HG02870 (cell line): ENCODE results near the gene STMN1.
"Not testable (repeated sequence)": the region's sequence is repeated elsewhere in the genome, so short reads cannot be mapped to it uniquely, and the experiment has no call there.

ENCODE experiments used
- ATAC-seq: cut with Tn5 transposase; IDR thresholded peaks from one replicate; pipeline ENCODE4 v1.9.1; 2021; ENCODE audit warnings: mild to moderate bottlenecking, moderate library complexity; ENCODE audit not compliant: unreplicated experiment

Gene STMN1

DNA sequence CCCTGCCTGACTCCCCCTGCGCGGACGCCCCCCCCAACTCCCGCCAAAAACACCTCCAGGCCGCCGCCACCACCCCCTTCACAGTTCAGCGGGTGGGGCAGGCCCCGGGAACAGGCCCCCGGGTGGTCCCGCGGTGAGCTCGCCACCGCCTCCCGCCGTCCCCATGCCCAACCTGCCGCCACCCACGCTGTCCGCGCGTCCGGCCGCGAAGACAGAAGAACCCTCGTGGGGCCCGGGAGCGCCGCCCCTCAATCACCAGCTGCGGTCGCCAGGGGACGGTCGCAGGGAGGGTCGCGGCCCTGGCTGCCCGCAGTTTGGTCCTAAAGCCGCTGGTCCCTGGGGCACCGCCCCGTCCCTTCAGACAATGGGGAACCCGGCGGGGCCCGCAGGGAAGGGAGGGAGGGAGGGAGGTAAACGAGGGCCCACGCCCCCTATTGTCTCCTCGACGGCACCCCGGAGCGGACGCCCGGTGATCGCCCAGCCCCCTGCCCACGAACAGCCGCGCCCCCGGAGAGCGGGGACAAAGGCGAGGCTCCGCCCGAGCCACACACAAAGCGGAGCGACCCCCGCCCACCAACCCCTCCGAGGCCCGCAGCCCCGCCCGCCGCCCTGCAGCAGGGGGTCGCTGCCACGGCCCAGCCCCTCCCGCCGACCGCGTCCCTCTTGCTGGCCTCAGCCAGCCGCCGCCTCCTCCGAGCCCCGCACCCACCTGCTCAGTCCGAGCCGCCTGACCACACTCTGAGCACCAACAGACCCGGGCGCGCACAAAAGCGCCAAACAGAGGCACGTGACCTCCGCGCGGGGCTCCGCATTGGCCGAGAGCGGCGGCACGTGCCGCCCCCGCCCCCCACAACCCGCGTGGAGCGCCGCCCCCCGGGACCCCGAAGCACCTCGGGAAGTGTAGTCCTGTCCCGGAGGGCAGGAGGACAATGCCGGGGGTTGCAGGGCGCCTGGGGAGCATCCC is at the start of gene STMN1:
Gene STMN1 (minus strand): TSS at position 740 of the 964 bp plus-strand sequence. CDS start 1,743 bp downstream, outside the sequence.
- ATAC-seq, result peak; percentile 57

DNA sequence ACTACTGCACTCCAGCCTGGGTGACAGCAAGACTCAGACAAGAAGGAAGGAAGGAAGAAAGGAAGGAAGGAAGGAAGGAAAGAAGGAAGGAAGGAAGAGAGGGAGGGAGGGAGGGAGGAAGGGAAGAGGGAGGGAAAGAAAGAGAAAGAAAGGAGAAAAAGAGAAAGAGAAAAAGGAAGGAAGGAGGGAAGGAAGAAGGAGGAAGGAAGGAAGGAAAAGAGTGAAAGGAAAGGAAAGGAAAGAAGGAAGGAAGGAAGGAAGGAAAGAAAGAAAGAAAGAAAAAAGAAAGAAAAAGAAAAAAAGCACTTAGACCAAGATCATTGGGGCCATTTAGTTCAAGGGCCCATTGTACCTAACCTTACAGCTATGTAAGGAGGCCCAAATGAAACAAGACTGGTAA is 49.3 kb upstream of the STMN1 start:
- no peak for ATAC-seq

DNA sequence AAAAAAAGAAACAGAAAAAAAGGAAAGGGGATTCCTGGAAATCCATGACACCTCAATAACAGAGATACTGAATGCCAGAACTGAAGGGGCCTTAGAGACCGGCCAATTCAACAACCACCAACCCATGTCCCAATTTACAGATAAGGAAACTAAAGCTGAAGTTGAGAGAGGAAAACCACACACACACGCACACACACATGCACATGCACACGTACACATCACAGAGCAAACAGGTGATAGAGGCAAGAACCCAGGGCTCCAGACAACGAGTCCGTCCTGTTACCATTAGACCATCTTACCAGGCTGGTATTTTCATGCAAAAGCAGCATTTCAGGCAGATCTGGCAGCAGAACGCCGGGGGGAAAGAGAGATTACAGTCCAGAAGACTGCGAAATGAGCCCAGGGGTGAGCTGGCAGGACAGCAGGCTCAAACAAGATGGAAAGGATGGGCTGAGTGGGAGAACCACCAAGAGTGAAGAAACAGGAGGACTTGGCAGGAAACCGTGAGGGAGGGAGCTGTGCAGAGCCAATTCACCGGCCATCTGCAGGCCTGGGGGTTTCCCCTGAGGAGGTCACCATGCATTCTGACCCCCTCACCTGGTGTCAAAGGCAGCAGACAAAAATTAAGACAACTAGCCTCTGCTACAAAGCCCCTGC is 48.2 kb upstream of the STMN1 start:
- ATAC-seq, result no peak

DNA sequence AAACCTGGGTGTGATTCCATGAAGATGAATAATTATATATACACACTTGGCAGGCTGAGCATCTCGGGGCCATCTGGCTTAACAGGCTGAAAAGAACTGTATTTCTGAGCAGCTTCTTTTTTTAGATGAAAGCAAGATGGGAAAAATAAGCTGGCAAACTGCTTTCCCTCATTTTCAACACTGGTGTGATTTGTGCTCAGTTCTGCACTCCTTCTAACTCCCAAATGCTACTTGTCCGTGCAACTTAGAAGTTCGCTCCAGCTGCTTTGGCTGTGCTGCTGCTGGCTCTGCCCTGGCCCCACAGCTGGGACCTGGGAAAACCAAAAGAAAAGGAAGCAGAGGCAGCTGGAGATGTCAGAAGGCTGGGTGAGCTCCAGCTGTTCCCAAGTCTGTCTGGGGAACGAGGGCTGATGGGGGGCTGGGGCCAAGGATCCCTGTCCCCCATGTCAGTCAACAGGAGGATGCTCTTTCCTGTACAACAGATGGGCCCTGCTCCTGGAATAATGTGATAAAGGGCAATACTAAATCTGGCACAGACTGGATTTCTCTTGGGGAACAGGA is 46.7 kb upstream of the STMN1 start:
- no peak for ATAC-seq

DNA sequence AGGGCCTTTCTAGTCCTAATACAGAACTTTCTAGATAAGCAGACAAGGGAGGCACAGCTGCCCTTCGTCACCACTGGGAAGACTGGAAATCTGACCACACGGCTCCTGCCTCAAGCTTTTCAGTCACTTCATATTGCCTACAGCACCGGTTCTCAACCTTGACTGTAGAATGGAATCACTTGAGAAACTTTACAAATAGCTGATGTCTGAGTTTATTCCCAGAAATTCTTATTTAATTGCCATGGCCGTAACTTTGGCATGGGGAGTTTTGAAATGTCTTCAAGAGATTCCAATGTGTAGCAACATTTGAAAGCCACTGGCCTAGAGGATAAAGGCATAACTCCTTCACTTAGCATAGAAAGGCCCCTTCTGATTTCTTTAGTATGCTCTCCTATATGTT is 42.4 kb upstream of the STMN1 start:
- ATAC-seq, result no peak

DNA sequence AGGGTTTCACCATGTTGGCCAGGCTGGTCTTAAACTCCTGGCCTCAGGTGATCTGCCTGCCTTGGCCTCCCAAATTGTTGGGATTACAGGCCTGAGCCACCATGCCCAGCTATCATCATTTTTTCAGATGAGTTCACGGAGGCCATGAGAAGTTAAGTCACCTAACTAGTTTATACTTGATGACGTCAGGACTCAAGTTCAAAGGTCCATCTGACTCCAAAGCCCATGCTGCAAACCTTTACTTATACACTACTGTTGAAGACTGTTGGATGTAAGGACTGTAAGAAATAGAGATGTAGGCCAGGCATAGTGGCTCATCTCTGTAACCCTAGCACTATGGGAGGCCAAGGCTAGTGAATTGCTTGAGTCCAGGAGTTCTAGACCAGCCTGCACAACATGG is 40.8 kb upstream of the STMN1 start:
- no peak for ATAC-seq

DNA sequence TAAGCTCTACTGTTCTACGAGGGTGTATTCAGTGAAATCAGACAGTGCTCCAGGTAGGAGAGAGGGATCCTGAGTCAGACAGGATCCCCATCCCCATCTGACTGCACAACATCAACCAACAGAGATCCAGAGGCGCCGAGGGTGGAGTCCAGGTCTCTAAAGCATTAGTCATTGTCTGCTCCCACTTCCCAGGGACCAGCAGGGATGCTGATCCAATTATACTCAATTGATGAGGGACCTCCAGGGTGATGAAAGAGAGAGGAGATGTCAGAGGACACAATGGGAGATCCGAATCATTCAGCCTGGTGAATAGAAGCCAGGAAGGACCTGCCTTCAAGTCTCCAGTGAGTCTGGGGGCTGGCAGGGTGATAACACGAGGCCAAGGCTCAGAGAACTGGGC is 39.5 kb upstream of the STMN1 start:
- ATAC-seq, result no peak

DNA sequence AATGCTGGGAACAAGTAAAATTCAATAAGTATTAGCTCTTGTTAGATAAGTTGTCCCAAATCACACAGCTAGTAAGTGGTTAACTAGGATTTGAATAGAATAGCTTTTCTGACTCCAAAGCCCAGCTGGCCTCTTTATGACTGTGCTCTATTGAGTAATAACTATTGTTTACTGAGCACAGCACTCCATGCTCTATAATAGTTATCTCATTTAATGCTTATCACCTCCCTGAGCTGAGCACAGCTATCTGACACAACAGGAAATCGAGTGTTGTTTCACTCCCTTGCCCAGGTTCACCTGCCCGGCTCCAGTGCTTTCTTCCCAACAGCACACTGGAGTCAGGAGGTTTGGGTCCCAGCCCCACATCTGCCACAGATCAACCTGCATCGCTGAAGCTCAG is 38.8 kb upstream of the STMN1 start:
- ATAC-seq, result no peak

DNA sequence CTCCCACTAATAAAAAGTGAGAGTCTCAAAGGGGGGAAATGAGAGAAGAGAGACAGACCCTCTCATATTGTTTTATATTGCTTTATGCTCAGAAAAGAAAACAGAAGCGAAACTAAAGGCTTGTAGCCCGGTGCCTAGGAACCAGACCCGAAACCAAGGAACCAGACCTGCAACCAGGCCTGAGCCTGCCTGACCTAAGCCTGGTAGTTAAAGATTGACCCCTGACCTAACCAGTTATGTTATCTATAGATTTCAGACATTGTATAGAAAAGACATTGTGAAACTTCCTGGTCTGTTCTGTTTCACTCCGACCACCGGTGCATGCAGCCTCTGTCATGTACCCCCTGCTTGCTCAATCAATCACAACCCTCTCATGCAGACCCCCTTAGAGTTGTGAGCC is 37.3 kb upstream of the STMN1 start:
- not testable (repeated sequence) for ATAC-seq

DNA sequence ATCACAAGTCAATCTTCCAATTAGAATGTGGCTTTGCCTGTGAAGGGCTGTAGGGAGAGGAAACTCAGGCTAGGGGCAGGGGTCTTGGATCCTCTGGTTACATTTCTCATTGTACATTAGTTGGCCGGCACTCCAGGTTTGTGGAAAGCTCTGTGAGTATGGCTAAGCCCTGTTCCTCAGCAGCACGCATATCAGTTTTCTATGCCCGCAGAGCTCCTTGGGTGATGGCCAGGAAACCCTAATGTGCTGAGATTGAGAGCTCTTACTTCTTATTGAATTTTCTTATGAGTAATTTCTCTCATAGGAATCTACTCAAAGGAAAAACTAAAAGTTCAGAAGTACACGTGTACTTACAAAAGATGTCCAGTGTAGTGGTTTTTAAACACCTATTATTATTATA is 30.7 kb upstream of the STMN1 start:
- no peak for ATAC-seq

DNA sequence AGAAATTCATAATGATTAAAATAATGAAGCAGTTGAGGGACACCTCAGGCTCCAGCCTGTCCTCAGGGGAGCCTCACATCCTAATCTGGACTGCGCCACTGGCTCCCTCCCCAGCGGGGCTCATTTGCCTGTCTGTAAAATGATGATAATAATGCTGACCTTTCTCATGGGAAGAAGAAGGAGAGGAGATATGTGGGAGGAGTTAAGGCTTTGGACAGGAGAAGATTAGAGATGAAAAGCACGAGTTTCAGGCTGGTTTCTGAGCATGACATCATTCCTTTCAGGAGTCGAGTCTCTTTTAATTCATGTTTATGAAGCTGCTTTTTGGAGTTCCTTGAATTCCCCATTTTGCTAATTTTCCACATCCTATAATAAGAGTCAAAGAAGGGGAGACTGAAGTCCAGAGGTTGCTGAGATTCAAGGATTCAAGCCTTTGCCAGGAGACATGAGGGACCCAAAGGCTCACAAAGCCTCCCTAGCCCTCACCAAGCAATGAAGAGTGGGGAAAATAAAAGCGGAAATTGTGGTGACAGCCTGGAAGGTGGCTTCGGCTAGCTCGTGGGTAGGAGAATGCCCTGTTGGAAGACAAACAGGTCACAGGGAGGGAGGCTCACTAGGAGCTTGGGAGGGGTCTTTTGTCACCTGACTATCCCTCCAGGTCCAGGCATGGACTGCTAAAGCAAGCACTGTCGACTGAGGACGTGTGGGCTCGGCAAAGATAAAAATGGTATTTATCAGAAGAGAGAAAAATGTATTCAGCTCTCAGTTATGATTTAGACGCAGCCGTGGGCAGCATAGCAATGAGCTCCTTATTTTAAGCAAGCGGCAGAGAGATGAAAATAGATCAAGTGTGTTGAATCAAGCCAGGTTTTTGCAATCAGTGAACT is 27.5 kb upstream of the STMN1 start:
- no peak for ATAC-seq

DNA sequence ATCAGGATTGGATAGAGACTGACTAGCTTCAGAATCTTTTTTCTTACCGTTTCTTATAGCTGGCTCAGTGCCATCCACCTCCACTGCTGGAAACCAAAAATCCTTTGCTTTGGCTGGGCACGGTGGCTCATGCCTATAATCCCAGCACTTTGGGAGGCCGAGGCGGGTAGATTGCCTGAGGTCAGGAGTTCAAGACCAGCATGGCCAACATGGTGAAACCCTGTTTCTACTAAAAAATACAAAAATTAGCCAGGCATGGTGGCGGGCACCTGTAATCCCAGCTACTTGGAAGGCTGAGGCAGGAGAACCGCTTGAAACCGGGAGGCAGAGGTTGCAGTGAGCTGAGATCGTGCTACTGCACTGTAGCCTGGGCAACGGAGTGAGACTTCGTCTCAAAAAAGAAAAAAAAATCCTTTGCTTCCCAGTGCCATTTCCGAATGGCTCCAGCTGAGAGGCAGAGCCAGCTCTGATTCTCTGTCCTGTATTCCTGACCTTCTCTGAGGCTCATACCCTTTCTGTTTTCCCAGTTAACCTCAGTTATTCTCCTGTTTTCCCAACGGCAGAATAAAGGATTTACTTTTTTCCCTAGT is 26.7 kb upstream of the STMN1 start:
- not testable (repeated sequence) for ATAC-seq

DNA sequence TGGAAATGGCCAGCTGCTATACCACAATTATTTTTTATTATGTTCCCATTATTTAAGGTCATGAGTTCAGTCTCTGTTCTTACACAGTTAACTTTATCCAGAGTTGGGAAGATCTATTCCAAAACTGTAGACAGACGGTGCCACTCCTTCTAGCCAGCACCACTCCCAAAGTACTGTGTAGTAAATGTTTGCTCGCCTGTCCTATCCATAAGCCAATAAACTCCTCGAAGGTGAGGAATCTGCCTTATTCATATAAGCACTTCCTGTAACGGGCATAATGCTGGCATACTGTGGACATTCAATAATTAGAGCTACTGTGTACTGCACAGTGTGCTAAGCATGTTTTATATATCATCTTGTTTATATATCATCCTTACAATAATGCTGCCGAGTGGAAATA is 26.1 kb upstream of the STMN1 start:
- no peak for ATAC-seq

DNA sequence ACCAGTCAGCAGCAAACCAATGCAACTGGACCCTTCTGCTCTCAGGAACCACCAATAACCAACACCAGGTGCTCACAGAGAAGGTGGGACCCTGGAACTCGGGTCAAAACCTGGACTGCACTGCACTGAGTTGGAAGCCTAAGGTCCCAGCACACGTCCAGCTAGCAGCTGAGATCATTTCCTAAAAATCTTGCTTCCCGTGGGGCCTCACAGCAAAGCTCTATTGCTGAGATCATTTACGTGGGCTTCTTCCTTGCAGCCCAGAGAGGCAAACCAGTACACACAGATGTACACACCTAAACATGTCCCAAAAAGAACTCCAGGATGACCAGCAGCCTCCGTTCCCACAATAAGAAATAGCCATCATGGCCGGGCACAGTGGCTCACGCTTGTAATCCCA is 22.8 kb upstream of the STMN1 start:
- ATAC-seq, result no peak

DNA sequence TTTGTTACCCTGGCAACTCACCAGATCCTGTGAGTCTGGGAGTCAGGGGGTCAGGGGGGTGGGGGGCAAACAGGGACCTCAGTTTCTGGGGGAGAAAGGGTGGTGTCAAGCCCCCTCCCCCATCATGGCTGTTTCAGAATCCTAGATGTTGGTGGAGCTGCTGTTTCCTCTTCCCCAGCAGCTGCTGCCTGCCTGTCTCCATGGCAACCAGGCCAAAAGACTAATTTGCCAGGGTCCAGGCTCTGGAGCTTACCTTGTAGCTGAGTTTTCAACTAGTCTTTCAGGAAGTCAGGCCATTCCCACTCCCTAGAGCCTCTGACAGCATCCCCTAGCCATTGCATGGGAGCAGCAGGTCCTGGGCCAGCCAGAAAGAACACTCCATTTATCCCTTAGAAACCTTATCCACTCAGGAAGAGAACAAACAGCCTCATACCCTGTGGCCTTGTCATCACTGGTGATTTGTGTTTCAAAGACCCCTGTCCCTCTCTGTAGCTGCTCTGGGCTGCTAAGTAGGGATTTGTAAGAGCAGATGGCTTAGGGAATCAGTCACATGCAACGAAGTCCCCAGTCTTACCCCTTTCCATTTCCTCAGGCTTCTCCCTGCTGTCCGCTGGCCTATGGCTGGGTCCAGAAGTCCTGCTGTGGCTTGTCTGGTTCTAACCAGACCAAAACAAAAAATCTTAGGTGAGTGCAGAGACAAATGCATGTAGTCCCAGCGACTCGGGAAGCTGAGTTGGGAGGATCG is 21.5 kb upstream of the STMN1 start:
- no peak for ATAC-seq

DNA sequence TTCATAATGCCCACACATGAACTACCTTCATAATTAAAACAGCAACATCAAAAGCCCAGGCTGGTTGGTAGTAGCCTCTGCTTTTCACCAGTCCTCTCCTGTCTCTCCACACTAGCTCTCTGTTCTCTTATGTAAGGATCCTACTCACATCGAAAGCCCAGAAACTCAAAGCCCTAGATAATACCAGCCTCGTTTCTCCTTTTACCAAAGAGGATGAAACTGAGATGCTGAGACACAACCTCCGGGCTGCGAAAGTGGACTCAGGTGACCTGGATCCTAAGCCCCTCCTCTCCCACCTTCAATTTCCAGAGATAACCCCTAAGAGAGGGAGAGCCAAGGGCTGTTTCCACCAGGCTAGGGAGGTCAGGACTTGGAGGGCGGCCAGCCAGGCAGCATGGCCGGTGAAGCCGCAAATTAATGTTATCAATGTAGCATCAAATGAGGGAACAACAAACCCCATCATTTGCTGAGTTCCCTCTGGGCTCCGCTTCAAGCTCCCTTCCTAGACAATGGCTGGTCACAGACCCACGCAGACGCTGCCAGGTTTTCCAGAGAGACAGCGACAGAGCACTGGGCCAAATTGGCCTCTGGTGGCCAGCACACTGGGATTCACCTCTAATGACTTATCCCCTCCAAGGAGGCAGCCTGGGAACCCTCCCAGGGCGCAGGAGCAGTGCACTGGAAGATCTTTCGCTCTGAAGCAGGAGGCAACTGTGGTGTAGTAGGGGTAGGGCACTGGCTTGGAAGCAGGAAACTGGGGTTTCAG is 20.7 kb upstream of the STMN1 start:
- ATAC-seq, result no peak

DNA sequence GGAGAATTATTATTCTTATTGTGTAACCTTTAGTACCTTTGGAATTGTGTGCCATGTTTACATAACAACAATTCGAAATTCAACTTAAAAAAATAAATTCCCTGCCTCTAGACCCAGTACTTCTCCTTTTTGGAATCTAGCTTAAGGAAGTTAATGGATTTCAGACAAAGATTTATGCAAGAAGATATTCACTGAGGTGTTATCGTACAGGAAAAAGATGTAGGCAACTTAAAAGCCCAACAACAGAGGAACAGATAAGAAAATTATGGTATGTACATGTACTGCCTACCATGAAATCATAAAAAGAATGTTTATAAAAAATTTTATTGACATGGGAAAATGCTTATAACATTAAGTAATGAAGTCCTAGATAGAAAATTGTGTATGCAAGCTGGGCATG is 18.2 kb upstream of the STMN1 start:
- ATAC-seq, result no peak

DNA sequence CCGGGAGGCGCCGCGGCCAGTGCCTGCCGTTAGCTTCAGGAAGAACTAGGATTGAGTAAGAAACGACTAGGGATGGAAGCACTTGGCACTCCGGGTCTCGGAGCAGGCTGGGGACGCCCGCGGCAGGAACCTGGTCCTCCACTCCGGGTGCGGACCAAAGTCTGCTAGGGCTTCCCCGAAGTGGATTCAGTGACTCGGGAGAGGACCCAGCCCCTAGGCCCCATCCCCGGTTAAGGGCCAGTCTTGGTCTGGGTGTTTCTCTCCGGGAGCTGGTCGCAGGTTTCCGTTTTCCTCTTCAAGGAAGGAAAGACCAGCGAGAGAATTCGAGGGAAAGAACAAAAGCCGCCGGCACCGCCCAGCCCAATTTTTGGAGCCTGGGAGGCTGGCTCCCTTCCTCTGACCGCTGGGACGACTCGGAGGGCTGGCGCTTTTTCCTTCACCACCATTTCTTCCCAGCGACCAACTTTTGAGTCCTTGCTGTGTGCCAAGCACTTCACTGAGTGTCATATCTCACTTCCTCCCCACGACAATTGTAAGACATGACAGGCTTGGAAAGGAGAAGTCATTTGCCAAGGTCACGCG is 16.8 kb upstream of the STMN1 start:
- ATAC-seq, result no peak
